K562 (cell line): ENCODE results near the gene RSPH9. TPM values are rescaled to one million over a fixed set of nuclear protein-coding genes. Genes with fewer than 3 reads are reported as not detected.

Experiments used
- ATAC-seq: fragments of 200-7000 bp; cut with Tn5 transposase; 3 replicates; pipeline ENCODE4 v1.9.1; 2020; ENCODE audit warnings: moderate library complexity
- BruUV-seq: library from RNA; stranded (reverse); fragments of 400-500 nt; replicated peaks from 2 replicates; lab custom pipeline; 2021; lab: Mats Ljungman, UMichigan
- CTCF ChIA-PET: fragments of 300-600 bp; formaldehyde crosslinking; extraction: SDS; loops from one replicate; lab custom pipeline; 2021; ENCODE audit warnings: low intra/inter-chr PET ratio; lab: Yijun Ruan, JAX
- POLR2A ChIA-PET: fragments of 300-600, 350-650 bp; sonication (Branson Sonifier 250); formaldehyde crosslinking; extraction: SDS; loops from one replicate; lab custom pipeline; 2021; ENCODE audit warnings: antibody characterized with exemption, inconsistent platforms; lab: Yijun Ruan, JAX
- DNase-seq, 4 experiments: peaks; one replicate each; pipeline versions ENCODE4 v3.0.0 to v3.0.0-alpha.2; 2011 to 2018; ENCODE audit warnings: low spot score in 3 of 4, mixed read lengths in 3 of 4; ENCODE audit errors: extremely low read depth in 1 of 4
- FAIRE-seq: peaks from 2 replicates; lab custom pipeline; 2011; peaks lifted over from hg19 to GRCh38; lab: Jason Lieb, UNC
- H2AFZ ChIP-seq: 2 replicates; pipeline ENCODE4 v1.6.0; 2011; ENCODE audit warnings: low read depth, low read length, control low read depth, inconsistent platforms
- H3K27ac ChIP-seq: fragments of 200-600 bp; 3 replicates; pipeline ENCODE4 v1.8.0; 2011; ENCODE audit warnings: low read depth, mild to moderate bottlenecking, control low read depth, inconsistent platforms, low read length, moderate library complexity, mixed read lengths; ENCODE audit errors: extremely low read depth
- H3K27me3 ChIP-seq, 2 experiments: fragments of 300-600 bp in 1 of 2; 2 replicates in 1 of 2; 3 replicates in 1 of 2; pipeline versions ENCODE4 v1.6.0 to v1.8.0; 2011; ENCODE audit warnings: inconsistent platforms in 2 of 2, low read length in 2 of 2, mild to moderate bottlenecking in 1 of 2, mixed read lengths in 1 of 2, moderate library complexity in 1 of 2; ENCODE audit not compliant: control insufficient read depth in 2 of 2, insufficient read depth in 2 of 2
- H3K36me3 ChIP-seq: fragments of 300-600 bp; 3 replicates; pipeline ENCODE4 v1.8.0; 2011; ENCODE audit warnings: mild to moderate bottlenecking, low read length, inconsistent platforms; ENCODE audit not compliant: control insufficient read depth, insufficient read depth
- H3K4me1 ChIP-seq, 2 experiments: fragments of 200-600 bp in 1 of 2; replicated peaks in 1 of 2; 2 replicates in 1 of 2; 3 replicates in 1 of 2; pipeline versions ENCODE4 v1.5.1 to v1.8.0; 2011; ENCODE audit warnings: inconsistent platforms in 2 of 2, low read length in 2 of 2, mild to moderate bottlenecking in 1 of 2, mixed read lengths in 1 of 2, moderate library complexity in 1 of 2; ENCODE audit not compliant: control insufficient read depth in 2 of 2, insufficient read depth in 2 of 2
- H3K4me2 ChIP-seq: 2 replicates; pipeline ENCODE4 v1.6.1; 2011; ENCODE audit warnings: low read length, control low read depth, inconsistent platforms, mixed read lengths; ENCODE audit not compliant: insufficient read depth
- H3K4me3 ChIP-seq: fragments of 200-600 bp; sonication (generic), shearing (Covaris generic); 2 replicates; pipeline ENCODE4 v1.5.1; 2016; ENCODE audit warnings: control low read depth, inconsistent platforms
- H3K79me2 ChIP-seq: fragments of 200-600 bp; 3 replicates; pipeline ENCODE4 v1.8.0; 2011; ENCODE audit warnings: low read length, inconsistent platforms; ENCODE audit not compliant: control insufficient read depth, insufficient read depth
- H3K9ac ChIP-seq, 2 experiments: 2 replicates each; pipeline versions ENCODE4 v1.6.0 to v1.6.1; 2011; ENCODE audit warnings: low read depth in 2 of 2, low read length in 2 of 2, control low read depth in 1 of 2, inconsistent platforms in 1 of 2, mild to moderate bottlenecking in 1 of 2, mixed read lengths in 1 of 2; ENCODE audit not compliant: insufficient read depth in 1 of 2
- H3K9me1 ChIP-seq: one replicate; pipeline ENCODE4 v1.6.0; 2011; ENCODE audit warnings: inconsistent platforms, mild to moderate bottlenecking, low read length, moderate library complexity; ENCODE audit not compliant: control insufficient read depth, insufficient read depth
- H3K9me3 ChIP-seq: replicated peaks from 2 replicates; pipeline ENCODE4 v1.5.1; 2011; ENCODE audit warnings: low read depth, low read length, inconsistent platforms; ENCODE audit not compliant: control insufficient read depth, insufficient read depth
- H4K20me1 ChIP-seq: replicated peaks from 2 replicates; pipeline ENCODE4 v1.6.1; 2011; ENCODE audit warnings: low read length, inconsistent platforms, mixed read lengths; ENCODE audit not compliant: control insufficient read depth, insufficient read depth
- BRF1 ChIP-seq: IDR thresholded peaks from 3 replicates; pipeline ENCODE4 v1.6.1; 2011; ENCODE audit warnings: borderline replicate concordance, mild to moderate bottlenecking; ENCODE audit not compliant: insufficient read length; ENCODE audit errors: extremely low read depth
- ETV1 ChIP-seq: fragments of 450-650 bp; conservative IDR thresholded peaks from 2 replicates; pipeline ENCODE4 v1.6.1; 2016; ENCODE audit warnings: missing genetic modification characterization, control low read depth, low read depth, missing compliant biosample characterization
- GABPB1 ChIP-seq: sonication (generic); formaldehyde crosslinking; IDR thresholded peaks from 2 replicates; pipeline ENCODE4 v1.8.0; 2022; ENCODE audit warnings: mild to moderate bottlenecking, missing genetic modification reagents
- NELFE ChIP-seq: IDR thresholded peaks from 2 replicates; pipeline ENCODE4 v1.6.1; 2011; ENCODE audit warnings: mild to moderate bottlenecking; ENCODE audit not compliant: insufficient read depth, insufficient read length
- POLR2G ChIP-seq: fragments of 200-400 bp; formaldehyde crosslinking; IDR thresholded peaks from 2 replicates; pipeline ENCODE4 v1.6.1; 2017; ENCODE audit warnings: low read depth, mild to moderate bottlenecking, antibody characterized with exemption, low read length, moderate library complexity
- PPARD ChIP-seq: fragments of 250-450 bp; sonication (Bioruptor Pico); IDR thresholded peaks from 2 replicates; pipeline ENCODE4 v1.8.0; 2022; ENCODE audit warnings: inconsistent platforms, mild to moderate bottlenecking, moderate library complexity
- RBFOX2 ChIP-seq: fragments of 200-400 bp; formaldehyde crosslinking; IDR thresholded peaks from 2 replicates; pipeline ENCODE4 v1.6.1; 2017; ENCODE audit warnings: low read depth, mild to moderate bottlenecking, low read length, moderate library complexity
- STAT5B ChIP-seq: fragments of 250-450 bp; sonication (Bioruptor Pico); IDR thresholded peaks from 2 replicates; pipeline ENCODE4 v1.8.0; 2021; ENCODE audit warnings: mild to moderate bottlenecking, inconsistent platforms
- ZNF134 ChIP-seq: fragments of 250-450 bp; sonication (Bioruptor Pico); conservative IDR thresholded peaks from 2 replicates; pipeline ENCODE4 v1.4.0; 2020
- WGBS: fragments of 100-300 bp; shearing (Covaris generic); methylation state at CpG from one replicate; pipeline ENCODE4 v1.1.6; 2016; ENCODE audit warnings: low coverage, mixed read lengths; ENCODE audit not compliant: insufficient coverage; ENCODE audit errors: missing lambda C conversion rate; 5-methylcytosine and 5-hydroxymethylcytosine counted together
- in situ Hi-C: fragments of 300-500 bp; cut with MboI; formaldehyde crosslinking; loops from 4 replicates; pipeline ENCODE4 v1.15.0; 2018; ENCODE audit warnings: inconsistent platforms, mixed read lengths
- intact Hi-C: fragments of 100-400 bp; cut with micrococcal nuclease; formaldehyde crosslinking; loops from 2 replicates; pipeline ENCODE4 v1.14.2; 2022
- polyA plus RNA-seq, 8 experiments: library from polyadenylated mRNA; depleted of rRNA in 4 of 8; stranded (reverse) in 5 of 8; unstranded in 3 of 8; fragments of >200 nt; fragmentation: Nextera tagmentation in 2 of 8; fragmentation: Illumina TruSeq in 1 of 8; extraction: Ambion mirVana in 2 of 8; extraction: Trizol in 1 of 8; gene quantifications; 2 replicates each; pipeline versions ENCODE4 v1.2.1 to v1.2.3, GENCODE V29; 2011 to 2014; ENCODE audit warnings: inconsistent platforms in 1 of 8, missing spikeins in 1 of 8
- total RNA-seq, 7 experiments: library from RNA; depleted of rRNA in 6 of 7; stranded (reverse); fragments of >200 nt in 6 of 7; fragmentation: Illumina TruSeq in 2 of 7; extraction: Trizol in 2 of 7; gene quantifications; 2 replicates each; pipeline versions ENCODE4 v1.2.1 to v1.2.3, GENCODE V29; 2011 to 2021; ENCODE audit warnings: low replicate concordance in 1 of 7
- TF ChIP-seq, protein P1 (sequence below), 2 experiments: IDR thresholded peaks in 1 of 2; conservative IDR thresholded peaks in 1 of 2; 2 replicates each; pipeline ENCODE4 v1.6.1; 2016; ENCODE audit warnings: low read depth in 2 of 2, mild to moderate bottlenecking in 1 of 2, missing compliant biosample characterization in 1 of 2, missing genetic modification characterization in 1 of 2, moderate library complexity in 1 of 2
- TF ChIP-seq, protein P2 (sequence below): sonication (generic); formaldehyde crosslinking; IDR thresholded peaks from 2 replicates; pipeline ENCODE4 v1.8.0; 2022; ENCODE audit warnings: mild to moderate bottlenecking, missing genetic modification reagents

Gene RSPH9
- total and polyA plus RNA-seq, 9 of the 15 experiments (the other 6 are each of a cell fraction or from before 2014, with no cell fraction given), result 0.05 to 0.60 (median 0.39) TPM; not detected in 6

DNA sequence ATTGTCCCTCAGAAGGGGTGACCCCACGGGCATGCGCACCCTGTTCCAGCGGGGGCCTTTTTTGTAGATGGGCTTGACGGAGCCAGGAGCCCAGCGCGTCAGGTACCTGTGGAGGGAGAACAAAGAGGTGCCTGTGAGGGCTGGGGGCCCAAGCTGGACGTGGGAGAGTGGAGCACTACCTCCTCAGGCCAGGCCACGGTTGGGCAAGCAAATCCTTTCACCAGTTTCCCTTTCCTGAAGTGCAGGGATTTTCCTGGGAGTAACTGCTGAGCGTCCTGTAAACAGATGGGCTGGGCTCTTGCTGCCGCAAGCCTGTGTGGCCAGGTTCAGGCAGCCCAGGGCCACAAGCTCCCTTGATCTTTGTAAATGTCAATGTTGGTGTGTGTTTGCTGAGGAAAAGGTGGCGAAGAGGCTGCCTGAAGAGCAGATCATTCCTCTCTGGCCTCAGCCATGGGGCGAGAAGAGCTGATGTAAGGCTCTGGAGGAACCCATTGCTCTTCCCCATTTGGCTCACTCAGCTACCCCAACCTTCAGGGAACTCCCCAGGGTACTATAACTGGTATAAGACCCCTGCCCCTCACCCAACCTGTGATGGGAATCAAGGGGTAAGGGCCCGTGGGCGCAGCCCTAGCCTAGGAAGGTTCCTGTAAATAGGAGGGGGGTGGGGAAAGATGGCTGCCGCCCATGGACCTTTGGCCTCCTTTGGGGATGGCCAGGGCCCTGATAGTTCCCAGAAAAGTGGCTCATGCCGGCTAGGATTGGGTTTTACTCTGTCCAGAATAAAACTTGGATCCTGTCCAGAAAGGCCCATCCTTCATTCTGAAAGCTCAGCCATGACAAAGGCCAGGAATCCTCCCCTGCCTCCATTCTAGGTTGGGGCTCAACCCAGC, 27.2 kb downstream of the RSPH9 start (continued):
- TF ChIP-seq, protein P1, sequence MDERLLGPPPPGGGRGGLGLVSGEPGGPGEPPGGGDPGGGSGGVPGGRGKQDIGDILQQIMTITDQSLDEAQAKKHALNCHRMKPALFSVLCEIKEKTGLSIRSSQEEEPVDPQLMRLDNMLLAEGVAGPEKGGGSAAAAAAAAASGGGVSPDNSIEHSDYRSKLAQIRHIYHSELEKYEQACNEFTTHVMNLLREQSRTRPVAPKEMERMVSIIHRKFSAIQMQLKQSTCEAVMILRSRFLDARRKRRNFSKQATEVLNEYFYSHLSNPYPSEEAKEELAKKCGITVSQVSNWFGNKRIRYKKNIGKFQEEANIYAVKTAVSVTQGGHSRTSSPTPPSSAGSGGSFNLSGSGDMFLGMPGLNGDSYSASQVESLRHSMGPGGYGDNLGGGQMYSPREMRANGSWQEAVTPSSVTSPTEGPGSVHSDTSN (CRISPR knock-in tag; IDR thresholded peaks at IDR 0.05; ENCODE audit: low read depth), result no peak
- TF ChIP-seq, protein P1 (tag; conservative IDR thresholded peaks at IDR 0.05; ENCODE audit: low read depth), result peak; percentile 67

DNA sequence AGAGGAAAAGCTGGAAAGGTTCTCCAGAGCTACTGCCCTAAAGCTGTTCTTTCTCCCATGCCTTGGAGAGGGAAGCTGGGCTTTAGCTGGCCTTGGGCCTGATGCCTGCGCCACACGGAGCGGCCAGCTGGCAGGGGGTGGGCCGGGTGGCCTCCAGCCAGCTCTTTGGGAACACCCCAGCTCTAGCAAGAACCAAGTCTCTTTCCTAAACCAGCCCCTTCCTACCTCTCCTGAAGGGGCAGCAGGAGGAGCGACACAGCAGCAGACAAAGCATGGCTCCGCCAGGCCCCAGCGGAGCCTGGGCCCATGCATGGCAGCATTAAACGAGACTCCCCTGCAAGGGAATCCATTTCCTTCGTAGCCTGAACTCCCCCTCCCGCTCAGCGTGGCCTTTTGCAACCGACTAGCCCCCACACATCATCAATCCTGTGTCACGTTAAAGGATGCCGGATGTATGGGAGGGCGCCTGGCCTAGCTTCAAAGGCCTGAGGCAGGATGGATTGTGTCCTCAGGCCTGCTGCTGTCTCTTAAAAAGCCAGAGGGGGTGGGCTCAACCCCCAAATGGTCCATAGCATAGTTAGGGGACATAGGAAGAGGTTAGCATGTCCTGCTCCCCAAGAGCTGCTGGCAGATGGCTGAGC, 28.7 kb downstream of the RSPH9 start:
- no TSS peak for BruUV-seq
- intact Hi-C loops, result no loop called here
- no peaks in the 10 kb centered on the region for H3K79me2 ChIP-seq
- H3K4me1 ChIP-seq, result peaks cover 25 to 26% of the 10 kb centered on the region in 2 experiments
- H2AFZ ChIP-seq, result no peak overlapping the region
- TF ChIP-seq, protein P2, sequence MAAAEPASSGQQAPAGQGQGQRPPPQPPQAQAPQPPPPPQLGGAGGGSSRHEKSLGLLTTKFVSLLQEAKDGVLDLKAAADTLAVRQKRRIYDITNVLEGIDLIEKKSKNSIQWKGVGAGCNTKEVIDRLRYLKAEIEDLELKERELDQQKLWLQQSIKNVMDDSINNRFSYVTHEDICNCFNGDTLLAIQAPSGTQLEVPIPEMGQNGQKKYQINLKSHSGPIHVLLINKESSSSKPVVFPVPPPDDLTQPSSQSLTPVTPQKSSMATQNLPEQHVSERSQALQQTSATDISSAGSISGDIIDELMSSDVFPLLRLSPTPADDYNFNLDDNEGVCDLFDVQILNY (CRISPR knock-in tag), result no peak
- TF ChIP-seq POLR2G (peak; percentile 24; the same call in 1 of the 2 replicates), ETV1 (no peak), NELFE (no peak), RBFOX2 (0 out of 2 replicates have a peak, but pooled peaks have one; percentile 32), BRF1 (no peak), ZNF134 (CRISPR knock-in tag) (no peak), STAT5B (CRISPR knock-in tag) (no peak), PPARD (CRISPR knock-in tag) (no peak), GABPB1 (no peak)
- no peak overlapping the region for H3K27ac ChIP-seq
- H3K27me3 ChIP-seq, result no peaks in the 10 kb centered on the region
- peaks cover 12% of the 10 kb centered on the region for H3K9me1 ChIP-seq
- POLR2A ChIA-PET, result interaction anchor here (0.6 to 4.5 kb wide), 9 partner anchors 8 to 569 kb away, joined by 3 to 27 read pairs (median 4); partner anchors contain the start of gene GTPBP2
- WGBS, result 94% methylated on average over 15 of the region's 15 CpGs
- no peaks in the 10 kb centered on the region; the same call in 1 of the 2 replicates for H4K20me1 ChIP-seq
- H3K9ac ChIP-seq, result peak overlapping the region in 1 of 2 experiments; percentile 15; a peak in 1 of 4 replicates
- DNase-seq, result no peak
- no peak overlapping the region for H3K4me2 ChIP-seq
- no peak overlapping the region for H3K4me3 ChIP-seq
- CTCF ChIA-PET, result no interaction called here
- H3K9me3 ChIP-seq, result no peaks in the 10 kb centered on the region
- in situ Hi-C loops, result no loop called here
- peaks cover 82% of the 10 kb centered on the region for H3K36me3 ChIP-seq
- ATAC-seq, result no peak
- no peak for FAIRE-seq
